ENCODE results near the gene BICC1. TPM values are rescaled to one million over a fixed set of nuclear protein-coding genes. Genes with fewer than 3 reads are reported as not detected.
A peak's percentile ranks its signal among the peaks of the same experiment; 100 is the strongest.

BICC1 gene
- total and polyA plus RNA-seq, 8 donors, result 0.29 to 25.0 (median 4.5) TPM

DNA sequence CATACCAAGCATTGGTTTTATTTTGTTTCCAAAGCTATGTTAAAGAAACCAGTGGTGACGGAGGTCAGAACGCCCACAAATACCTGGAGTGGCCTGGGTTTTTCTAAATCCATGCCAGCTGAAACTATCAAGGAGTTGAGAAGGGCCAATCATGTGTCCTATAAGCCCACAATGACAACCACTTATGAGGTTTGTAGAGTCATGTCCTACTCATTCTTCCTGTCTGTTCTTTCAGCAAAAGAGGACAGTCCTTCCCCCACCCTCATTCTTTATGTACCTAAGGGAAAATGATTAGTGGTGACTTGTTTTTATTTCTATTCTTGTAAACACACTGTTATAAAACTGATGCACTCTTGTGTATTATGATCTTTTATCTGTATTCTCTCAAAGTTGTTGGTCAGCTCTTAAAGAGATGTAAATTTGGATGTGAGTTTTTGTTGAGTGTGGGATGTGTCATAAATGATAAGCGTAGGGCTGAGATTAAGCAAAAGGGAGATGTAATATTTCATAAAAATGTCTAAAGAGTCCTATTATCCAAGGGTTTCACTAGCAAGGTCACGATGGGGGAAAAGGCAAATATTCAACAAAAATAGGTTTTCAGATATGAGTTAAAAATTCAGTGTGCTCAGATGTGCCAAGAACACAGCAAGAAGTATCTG lies 294.4 kb downstream of the BICC1 start:
- no peaks in the 10 kb centered on the region for H3K9me3 ChIP-seq
- no peaks in the 10 kb centered on the region for H3K27me3 ChIP-seq
- H3K4me1 ChIP-seq, result peaks cover 0 to 4% (median 0%) of the 10 kb centered on the region in 4 donors
- TF ChIP-seq, protein P1, sequence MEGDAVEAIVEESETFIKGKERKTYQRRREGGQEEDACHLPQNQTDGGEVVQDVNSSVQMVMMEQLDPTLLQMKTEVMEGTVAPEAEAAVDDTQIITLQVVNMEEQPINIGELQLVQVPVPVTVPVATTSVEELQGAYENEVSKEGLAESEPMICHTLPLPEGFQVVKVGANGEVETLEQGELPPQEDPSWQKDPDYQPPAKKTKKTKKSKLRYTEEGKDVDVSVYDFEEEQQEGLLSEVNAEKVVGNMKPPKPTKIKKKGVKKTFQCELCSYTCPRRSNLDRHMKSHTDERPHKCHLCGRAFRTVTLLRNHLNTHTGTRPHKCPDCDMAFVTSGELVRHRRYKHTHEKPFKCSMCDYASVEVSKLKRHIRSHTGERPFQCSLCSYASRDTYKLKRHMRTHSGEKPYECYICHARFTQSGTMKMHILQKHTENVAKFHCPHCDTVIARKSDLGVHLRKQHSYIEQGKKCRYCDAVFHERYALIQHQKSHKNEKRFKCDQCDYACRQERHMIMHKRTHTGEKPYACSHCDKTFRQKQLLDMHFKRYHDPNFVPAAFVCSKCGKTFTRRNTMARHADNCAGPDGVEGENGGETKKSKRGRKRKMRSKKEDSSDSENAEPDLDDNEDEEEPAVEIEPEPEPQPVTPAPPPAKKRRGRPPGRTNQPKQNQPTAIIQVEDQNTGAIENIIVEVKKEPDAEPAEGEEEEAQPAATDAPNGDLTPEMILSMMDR (IDR thresholded peaks at IDR 0.05), result no peak
- TF ChIP-seq POLR2AphosphoS5 (IDR thresholded peaks at IDR 0.05), result no peak
- TF ChIP-seq POLR2A (IDR thresholded peaks at IDR 0.05), result no peak
- no peak for TF ChIP-seq EP300 (IDR thresholded peaks at IDR 0.05)
- DNase-seq, result peak in 1 of 2 donors; percentile 16
- no peak overlapping the region for H3K4me3 ChIP-seq
- WGBS, 5 donors, result 87 to 97% (median 91%) methylated on average over 4 of the region's 4 CpGs
- H3K27ac ChIP-seq, result no peak overlapping the region
- H3K36me3 ChIP-seq, result peaks cover 0 to 5% (median 2%) of the 10 kb centered on the region in 4 donors
- intact Hi-C loops (cut with DNase I; ENCODE audit: low total_unique reads), result no loop called here

GRCh38 chr10:58807629-58808022 lies 295.0 kb downstream of the BICC1 start:
- H3K4me1 ChIP-seq, result peaks cover 0 to 4% (median 0%) of the 10 kb centered on the region in 4 donors
- H3K4me3 ChIP-seq, result no peak overlapping the region
- 32 to 59% (median 35%) methylated on average over 4 of the region's 4 CpGs for WGBS, 5 donors
- H3K9me3 ChIP-seq, result no peaks in the 10 kb centered on the region
- H3K27me3 ChIP-seq, result no peaks in the 10 kb centered on the region
- intact Hi-C loops (cut with DNase I; ENCODE audit: low total_unique reads), result no loop called here
- H3K27ac ChIP-seq, result no peak overlapping the region
- TF ChIP-seq POLR2A (IDR thresholded peaks at IDR 0.05) (no peak), EP300 (IDR thresholded peaks at IDR 0.05) (no peak), POLR2AphosphoS5 (IDR thresholded peaks at IDR 0.05) (no peak)
- TF ChIP-seq, protein P1 (IDR thresholded peaks at IDR 0.05), result no peak
- peaks cover 0 to 5% (median 2%) of the 10 kb centered on the region in 4 donors for H3K36me3 ChIP-seq
- DNase-seq, result peak in 1 of 2 donors; percentile 56

DNA sequence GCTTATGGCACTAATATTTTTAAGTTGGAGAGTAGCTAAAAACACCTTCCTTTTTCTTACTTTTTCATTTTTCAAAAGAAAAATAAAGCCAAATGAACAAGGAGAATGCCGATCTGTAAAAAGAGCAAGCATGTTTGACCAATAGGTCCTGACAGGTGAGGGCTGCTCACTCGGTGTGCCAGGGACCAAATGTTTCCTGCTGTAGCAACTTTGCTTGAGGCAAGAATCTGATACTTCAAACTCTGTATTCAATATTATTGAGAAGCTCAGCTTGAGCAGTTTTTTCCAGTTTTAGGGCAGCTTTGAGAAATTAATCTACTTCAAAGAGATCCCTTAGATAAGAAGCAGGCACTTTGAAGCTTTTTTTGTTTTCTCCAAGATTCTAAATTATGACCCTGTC lies 298.1 kb downstream of the BICC1 start:
- TF ChIP-seq, protein P1 (IDR thresholded peaks at IDR 0.05), result no peak
- TF ChIP-seq POLR2AphosphoS5 (IDR thresholded peaks at IDR 0.05) (no peak), POLR2A (IDR thresholded peaks at IDR 0.05) (no peak), EP300 (IDR thresholded peaks at IDR 0.05) (no peak)
- Histone ChIP-seq H3K4me1 (peaks cover 0 to 4% (median 0%) of the 10 kb centered on the region in 4 donors), H3K27ac (no peak overlapping the region), H3K9me3 (no peaks in the 10 kb centered on the region), H3K36me3 (peaks cover 0 to 5% (median 0%) of the 10 kb centered on the region in 4 donors), H3K4me3 (no peak overlapping the region), H3K27me3 (no peaks in the 10 kb centered on the region)
- WGBS, 5 donors, result 64 to 77% (median 65%) methylated on average over 2 of the region's 2 CpGs
- no peak for DNase-seq
- intact Hi-C loops (cut with DNase I; ENCODE audit: low total_unique reads), result no loop called here

GRCh38 chr10:58813573-58813972 lies 300.9 kb downstream of the BICC1 start:
- H3K4me3 ChIP-seq, result no peak overlapping the region
- peaks cover 0 to 12% (median 3%) of the 10 kb centered on the region in 4 donors for H3K4me1 ChIP-seq
- no peaks in the 10 kb centered on the region for H3K9me3 ChIP-seq
- TF ChIP-seq, protein P1 (IDR thresholded peaks at IDR 0.05), result no peak
- no peak for TF ChIP-seq POLR2A (IDR thresholded peaks at IDR 0.05)
- TF ChIP-seq POLR2AphosphoS5 (IDR thresholded peaks at IDR 0.05), result no peak
- TF ChIP-seq EP300 (IDR thresholded peaks at IDR 0.05), result no peak
- H3K27me3 ChIP-seq, result no peaks in the 10 kb centered on the region
- intact Hi-C loops (cut with DNase I; ENCODE audit: low total_unique reads), result no loop called here
- DNase-seq, result no peak
- H3K36me3 ChIP-seq, result no peaks in the 10 kb centered on the region
- WGBS, 5 donors, result 60 to 71% (median 65%) methylated on average over 8 of the region's 8 CpGs
- H3K27ac ChIP-seq, result no peak overlapping the region
